PC-9 (cell line): ENCODE measurements around the gene CACNA2D1. TPM values are rescaled to one million over a fixed set of nuclear protein-coding genes. Genes with fewer than 3 reads are reported as not detected.

Experiments used
- BruUV-seq: library from RNA; stranded (reverse); fragments of 400-500 nt; replicated peaks from 2 replicates; lab custom pipeline; 2021; lab: Mats Ljungman, UMichigan
- CTCF ChIA-PET: fragments of 300-600 bp; sonication (Branson Sonifier 250); formaldehyde crosslinking; loops from one replicate; lab custom pipeline; 2022; ENCODE audit warnings: antibody characterized with exemption; lab: Charles Lee
- POLR2A ChIA-PET: fragments of 300-600 bp; sonication (Branson Sonifier 250); formaldehyde crosslinking; loops from one replicate; lab custom pipeline; 2022; ENCODE audit warnings: antibody characterized with exemption; ENCODE audit not compliant: unreplicated experiment; lab: Charles Lee
- DNase-seq, 2 experiments: peaks; one replicate each; pipeline versions ENCODE4 v3.0.0 to v3.0.0-alpha.2; 2015 to 2022; ENCODE audit warnings: mixed read lengths in 1 of 2
- H2AFZ ChIP-seq: fragments of 200-600 bp; sonication (generic); 2 replicates; pipeline ENCODE4 v1.8.1; 2017; ENCODE audit warnings: antibody characterized with exemption
- H3F3A ChIP-seq: fragments of 200-600 bp; sonication (generic); 2 replicates; pipeline ENCODE4 v1.8.1; 2017; ENCODE audit warnings: antibody characterized with exemption, mild to moderate bottlenecking, low read depth; ENCODE audit not compliant: insufficient read depth
- H3K27ac ChIP-seq: fragments of 200-600 bp; sonication (generic); 2 replicates; pipeline ENCODE4 v1.6.1; 2016; ENCODE audit warnings: mixed run types
- H3K27me3 ChIP-seq: fragments of 200-600 bp; sonication (generic); 2 replicates; pipeline ENCODE4 v1.6.1; 2016; ENCODE audit warnings: low read depth, mixed run types; ENCODE audit not compliant: insufficient read depth
- H3K36me3 ChIP-seq: fragments of 200-600 bp; sonication (generic); 2 replicates; pipeline ENCODE4 v1.6.1; 2016; ENCODE audit warnings: low read depth, mixed run types
- H3K4me1 ChIP-seq: fragments of 200-600 bp; sonication (generic); replicated peaks from 2 replicates; pipeline ENCODE4 v1.6.1; 2016; ENCODE audit warnings: mixed run types; ENCODE audit not compliant: insufficient read depth
- H3K4me2 ChIP-seq: fragments of 200-600 bp; sonication (generic); 2 replicates; pipeline ENCODE4 v1.6.1; 2017; ENCODE audit warnings: mixed run types
- H3K4me3 ChIP-seq: fragments of 200-600 bp; sonication (generic); 2 replicates; pipeline ENCODE4 v1.6.1; 2016; ENCODE audit warnings: mixed run types
- H3K79me2 ChIP-seq: fragments of 200-600 bp; sonication (generic); 2 replicates; pipeline ENCODE4 v1.6.1; 2017; ENCODE audit warnings: low read depth, mixed run types
- H3K9me2 ChIP-seq: fragments of 200-600 bp; sonication (generic); 2 replicates; pipeline ENCODE4 v1.8.1; 2017; ENCODE audit warnings: mild to moderate bottlenecking; ENCODE audit not compliant: insufficient read depth
- H3K9me3 ChIP-seq: fragments of 200-600 bp; sonication (generic); 2 replicates; pipeline ENCODE4 v1.8.1; 2016; ENCODE audit warnings: low read depth; ENCODE audit not compliant: insufficient read depth
- H4K20me1 ChIP-seq: fragments of 200-600 bp; sonication (generic); 2 replicates; pipeline ENCODE4 v1.8.1; 2017; ENCODE audit not compliant: insufficient read depth
- EZH2 ChIP-seq: fragments of 200-600 bp; sonication (generic); IDR thresholded peaks from 2 replicates; pipeline ENCODE4 v1.8.0; 2017; ENCODE audit warnings: antibody characterized with exemption, low read depth
- intact Hi-C: fragments of 100-400 bp; cut with micrococcal nuclease; formaldehyde crosslinking; loops from one replicate; pipeline ENCODE4 v1.10.0; 2022; ENCODE audit not compliant: unreplicated experiment
- total RNA-seq: library from RNA; stranded (reverse); gene quantifications from 2 replicates; pipeline ENCODE4 v1.2.3, GENCODE V29; 2021
- TF ChIP-seq, protein P1 (sequence below): fragments of 200-600 bp; sonication (generic); conservative IDR thresholded peaks from 2 replicates; pipeline ENCODE4 v1.6.1; 2017; ENCODE audit warnings: mixed run types, antibody characterized with exemption, mild to moderate bottlenecking, moderate library complexity

CACNA2D1 gene
- total RNA-seq, 1 experiment from 2014 or later = 3.2 TPM

DNA sequence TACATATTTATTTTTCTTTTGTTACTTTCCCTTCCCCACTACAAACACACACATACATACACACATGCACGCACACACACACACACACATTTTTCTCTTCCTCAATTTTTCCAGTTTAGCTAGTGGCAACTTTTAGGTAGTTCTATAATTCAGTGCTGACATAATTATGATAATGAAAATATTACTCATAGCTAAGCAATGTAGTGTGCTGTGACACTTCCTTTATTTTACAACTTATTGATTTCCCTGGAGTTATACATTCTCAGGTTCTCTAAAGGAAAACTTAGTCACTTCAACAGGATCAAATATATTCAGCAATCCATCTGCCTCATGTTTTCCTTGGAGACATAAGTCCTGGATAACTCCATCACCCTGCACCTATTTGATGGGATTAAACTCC, 151.6 kb downstream of the CACNA2D1 start:
- CTCF ChIA-PET = no interaction called here
- H3K4me2 ChIP-seq = no peak overlapping the region
- peak in 1 of 2 experiments; percentile 42 for DNase-seq
- H3K27ac ChIP-seq = no peak overlapping the region
- no peaks in the 10 kb centered on the region for H3K36me3 ChIP-seq
- H3K9me3 ChIP-seq = no peaks in the 10 kb centered on the region
- H3K9me2 ChIP-seq = no peaks in the 10 kb centered on the region
- H3K79me2 ChIP-seq = no peaks in the 10 kb centered on the region
- no peaks in the 10 kb centered on the region for H3F3A ChIP-seq
- H3K4me1 ChIP-seq = no peaks in the 10 kb centered on the region
- H4K20me1 ChIP-seq = no peaks in the 10 kb centered on the region
- no peak for TF ChIP-seq EZH2
- TF ChIP-seq, protein P1, sequence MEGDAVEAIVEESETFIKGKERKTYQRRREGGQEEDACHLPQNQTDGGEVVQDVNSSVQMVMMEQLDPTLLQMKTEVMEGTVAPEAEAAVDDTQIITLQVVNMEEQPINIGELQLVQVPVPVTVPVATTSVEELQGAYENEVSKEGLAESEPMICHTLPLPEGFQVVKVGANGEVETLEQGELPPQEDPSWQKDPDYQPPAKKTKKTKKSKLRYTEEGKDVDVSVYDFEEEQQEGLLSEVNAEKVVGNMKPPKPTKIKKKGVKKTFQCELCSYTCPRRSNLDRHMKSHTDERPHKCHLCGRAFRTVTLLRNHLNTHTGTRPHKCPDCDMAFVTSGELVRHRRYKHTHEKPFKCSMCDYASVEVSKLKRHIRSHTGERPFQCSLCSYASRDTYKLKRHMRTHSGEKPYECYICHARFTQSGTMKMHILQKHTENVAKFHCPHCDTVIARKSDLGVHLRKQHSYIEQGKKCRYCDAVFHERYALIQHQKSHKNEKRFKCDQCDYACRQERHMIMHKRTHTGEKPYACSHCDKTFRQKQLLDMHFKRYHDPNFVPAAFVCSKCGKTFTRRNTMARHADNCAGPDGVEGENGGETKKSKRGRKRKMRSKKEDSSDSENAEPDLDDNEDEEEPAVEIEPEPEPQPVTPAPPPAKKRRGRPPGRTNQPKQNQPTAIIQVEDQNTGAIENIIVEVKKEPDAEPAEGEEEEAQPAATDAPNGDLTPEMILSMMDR = no peak
- 0 out of 2 replicates have a peak overlapping the region, but pooled peaks have one; percentile 43 for H2AFZ ChIP-seq
- POLR2A ChIA-PET = no interaction called here
- intact Hi-C loops = no loop called here
- H3K4me3 ChIP-seq = no peak overlapping the region
- BruUV-seq = no TSS peak
- no peaks in the 10 kb centered on the region for H3K27me3 ChIP-seq

DNA sequence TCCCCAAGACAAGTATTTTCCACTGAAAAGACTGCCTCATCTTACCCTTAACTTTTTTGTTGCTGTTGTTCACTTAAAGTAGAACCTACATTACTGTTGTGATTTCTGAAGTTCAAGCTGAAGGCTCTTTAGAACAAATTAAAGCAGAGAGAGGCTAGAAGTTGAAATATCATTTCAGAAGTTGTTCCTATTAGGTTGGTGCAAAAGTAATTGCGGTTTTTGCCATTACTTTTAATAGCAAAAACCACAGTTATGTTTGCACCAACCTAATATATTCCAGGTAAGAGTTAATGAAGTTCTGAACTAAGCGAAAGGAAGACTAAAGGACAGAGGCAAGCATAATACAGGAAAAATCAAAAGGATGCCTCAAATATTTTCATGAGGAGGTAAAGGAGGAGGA, 153.7 kb downstream of the CACNA2D1 start:
- no peak for DNase-seq
- no peaks in the 10 kb centered on the region for H3K27me3 ChIP-seq
- no peak overlapping the region for H3K27ac ChIP-seq
- H3K36me3 ChIP-seq = no peaks in the 10 kb centered on the region
- H3K79me2 ChIP-seq = no peaks in the 10 kb centered on the region
- H3K4me2 ChIP-seq = no peak overlapping the region
- H3K9me3 ChIP-seq = no peaks in the 10 kb centered on the region
- H3K4me3 ChIP-seq = no peak overlapping the region
- H3K9me2 ChIP-seq = no peaks in the 10 kb centered on the region
- no peaks in the 10 kb centered on the region for H4K20me1 ChIP-seq
- no peaks in the 10 kb centered on the region for H3F3A ChIP-seq
- POLR2A ChIA-PET = interaction anchor here (0.7 kb wide), 1 partner anchor 1901 kb away, joined by 4 read pairs; no protein-coding TSS in a partner anchor
- TF ChIP-seq, protein P1 = no peak
- TF ChIP-seq EZH2 = no peak
- no TSS peak for BruUV-seq
- H2AFZ ChIP-seq = no peak overlapping the region
- H3K4me1 ChIP-seq = no peaks in the 10 kb centered on the region
- intact Hi-C loops = no loop called here
- CTCF ChIA-PET = no interaction called here

DNA sequence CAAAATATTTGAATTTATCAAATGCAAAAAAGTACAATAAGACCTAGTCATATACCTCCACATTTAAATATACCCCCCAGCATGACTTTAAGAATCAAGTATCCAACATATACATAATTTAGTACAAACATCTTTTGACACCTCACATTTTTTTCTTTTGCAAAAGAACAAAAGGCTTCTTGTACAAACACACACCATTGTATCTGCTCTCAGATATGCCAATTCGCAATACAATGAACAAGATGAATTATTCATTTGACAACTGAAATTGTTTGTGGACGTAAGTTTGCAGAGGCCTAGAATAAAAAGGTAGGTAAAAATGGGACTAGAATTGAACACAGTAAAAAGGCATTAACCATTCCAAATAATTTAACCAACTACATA, 154.4 kb downstream of the CACNA2D1 start:
- intact Hi-C loops = no loop called here
- no peaks in the 10 kb centered on the region for H4K20me1 ChIP-seq
- no peak overlapping the region for H2AFZ ChIP-seq
- no peaks in the 10 kb centered on the region for H3K9me3 ChIP-seq
- BruUV-seq = no TSS peak
- H3K4me3 ChIP-seq = no peak overlapping the region
- H3K4me2 ChIP-seq = no peak overlapping the region
- no peaks in the 10 kb centered on the region for H3K4me1 ChIP-seq
- ChIA-PET POLR2A (interaction anchor here (0.7 kb wide), 1 partner anchor 1901 kb away, joined by 4 read pairs; no protein-coding TSS in a partner anchor), CTCF (no interaction called here)
- TF ChIP-seq EZH2 = no peak
- TF ChIP-seq, protein P1 = no peak
- H3K79me2 ChIP-seq = no peaks in the 10 kb centered on the region
- no peak overlapping the region for H3K27ac ChIP-seq
- no peaks in the 10 kb centered on the region for H3F3A ChIP-seq
- H3K27me3 ChIP-seq = no peaks in the 10 kb centered on the region
- H3K9me2 ChIP-seq = no peaks in the 10 kb centered on the region
- no peaks in the 10 kb centered on the region for H3K36me3 ChIP-seq
- no peak for DNase-seq
